Measurements from ENCODE around the gene NT5C1A. TPM values are rescaled to one million over a fixed set of nuclear protein-coding genes. Genes with fewer than 3 reads are reported as not detected.

NT5C1A gene
- total RNA-seq, 1 experiment from 2014 or later: not detected

DNA sequence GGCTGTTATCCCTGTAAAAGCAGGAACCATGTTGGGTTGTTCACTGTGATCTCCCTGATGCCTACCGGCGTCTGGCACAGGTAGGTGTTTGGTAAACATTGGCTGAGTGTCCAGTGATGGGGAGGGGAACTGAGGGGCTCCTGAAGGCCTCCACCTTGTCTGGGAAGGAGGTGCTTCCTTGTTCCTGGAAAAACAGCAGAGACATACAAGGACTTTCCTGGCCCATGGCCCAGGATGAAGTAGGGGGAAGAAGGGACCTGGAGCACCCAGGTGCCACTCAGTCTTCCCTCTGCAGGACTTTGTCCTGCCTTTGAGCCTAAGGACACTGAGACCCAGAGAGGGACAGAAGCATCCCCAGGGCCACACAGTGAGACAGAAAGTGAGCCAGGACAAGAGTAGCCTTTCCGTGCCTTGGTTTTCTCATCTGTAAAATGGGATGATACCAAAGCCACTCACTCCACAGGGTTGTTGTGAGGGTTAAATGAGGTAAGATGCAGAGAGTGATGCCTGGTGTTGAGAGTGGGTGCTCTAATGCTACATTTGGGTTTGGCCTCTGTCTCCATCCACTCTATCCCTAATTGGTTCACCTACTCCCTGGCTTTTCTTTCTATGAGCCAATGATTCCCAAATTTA lies 26.4 kb downstream of the NT5C1A start:
- no CpG with 5 or more reads among the region's 3 CpGs for WGBS (ENCODE audit: extremely low coverage, insufficient read length, low lambda C conversion rate)
- H3K9me3 ChIP-seq (ENCODE audit: control insufficient read depth, low read depth, low read length): no peaks in the 10 kb centered on the region
- no peak overlapping the region for H2AFZ ChIP-seq (ENCODE audit: low read length)
- no peak overlapping the region for H2AK5ac ChIP-seq (ENCODE audit: insufficient read length, low read length)
- no peak overlapping the region for H4K91ac ChIP-seq (ENCODE audit: insufficient read length, low read depth, low read length)
- H3K23me2 ChIP-seq (ENCODE audit: insufficient read length, low read depth, low read length, poor library complexity, severe bottlenecking): no peaks in the 10 kb centered on the region
- H3K56ac ChIP-seq (ENCODE audit: insufficient read length, low read depth, low read length): no peak overlapping the region
- no peak overlapping the region for H4K5ac ChIP-seq (ENCODE audit: insufficient read length, low read depth, low read length)
- H3K23ac ChIP-seq (ENCODE audit: insufficient read length, low read depth, low read length): no peak overlapping the region
- no peak overlapping the region for H3T11ph ChIP-seq (ENCODE audit: low read length)
- no peak overlapping the region for H2BK5ac ChIP-seq (ENCODE audit: insufficient read length, low read length)
- no peak overlapping the region for H2BK120ac ChIP-seq (ENCODE audit: low read depth, low read length, poor library complexity, severe bottlenecking)
- H2BK20ac ChIP-seq (ENCODE audit: low read depth, low read length, poor library complexity, severe bottlenecking): no peak overlapping the region
- H3K27me3 ChIP-seq (ENCODE audit: insufficient read depth, low read length): no peaks in the 10 kb centered on the region; the same call in 1 of the 2 replicates
- H4K8ac ChIP-seq (replicated peaks; ENCODE audit: insufficient read length, low read depth, low read length): no peak overlapping the region
- H3K9ac ChIP-seq (ENCODE audit: extremely low read depth, insufficient read length, low read length): no peak overlapping the region
- H4K20me1 ChIP-seq (ENCODE audit: control insufficient read depth, insufficient read depth, insufficient read length): no peaks in the 10 kb centered on the region
- DNase-seq: no peak
- peaks cover 5 to 17% of the 10 kb centered on the region in 2 experiments; a peak in 3 of 4 replicates for H3K4me1 Mint-ChIP-seq
- H3K27ac Mint-ChIP-seq: peak overlapping the region in 1 of 3 experiments; percentile 94; a peak in 1 of 7 replicates
- H3K4me3 Mint-ChIP-seq: no peak overlapping the region
- H2BK15ac ChIP-seq (ENCODE audit: low read depth, low read length): no peak overlapping the region
- H3K4ac ChIP-seq (ENCODE audit: low read depth, low read length): no peak overlapping the region
- H3K27me3 Mint-ChIP-seq (ENCODE audit: low read depth): peaks cover 83% of the 10 kb centered on the region
- no peak overlapping the region for H3K18ac ChIP-seq (ENCODE audit: insufficient read length, low read depth, low read length)
- H3K79me2 ChIP-seq (ENCODE audit: insufficient read depth, low read length): no peaks in the 10 kb centered on the region
- no peak overlapping the region for H3K27ac ChIP-seq (ENCODE audit: insufficient read length, low read depth, low read length)
- no peaks in the 10 kb centered on the region for H3K79me1 ChIP-seq (ENCODE audit: insufficient read depth, low read depth, low read length, poor library complexity, severe bottlenecking)
- H3K4me2 ChIP-seq (ENCODE audit: insufficient read depth, insufficient read length, low read length): no peak overlapping the region
- H3K9me3 Mint-ChIP-seq: no peaks in the 10 kb centered on the region
- H2BK12ac ChIP-seq (ENCODE audit: insufficient read length, low read depth, low read length): no peak overlapping the region
- no peaks in the 10 kb centered on the region for H3K4me1 ChIP-seq (ENCODE audit: insufficient read depth, low read length)
- H3K14ac ChIP-seq (ENCODE audit: insufficient read depth, low read length): no peak overlapping the region
- TF ChIP-seq CTCF (conservative IDR thresholded peaks at IDR 0.05): no peak
- H3K36me3 Mint-ChIP-seq (ENCODE audit: insufficient read depth in 1 of 3, low read depth in 3 of 3): no peaks in the 10 kb centered on the region
